Measurements from ENCODE around the gene MAMLD1.

MAMLD1 gene

GRCh38 chrX:150465881-150466775, 103.0 kb downstream of the MAMLD1 start:
- no peaks in the 10 kb centered on the region for H3K27me3 Mint-ChIP-seq
- H3K4me3 Mint-ChIP-seq: no peak overlapping the region
- no peaks in the 10 kb centered on the region for H3K9me3 Mint-ChIP-seq
- DNase-seq (ENCODE audit: low spot score in 2 of 2) (no peak), ATAC-seq (ENCODE audit: low read depth) (peak; percentile 22)
- H3K27ac Mint-ChIP-seq: no peak overlapping the region
- H3K36me3 Mint-ChIP-seq: no peaks in the 10 kb centered on the region
- no peaks in the 10 kb centered on the region for H3K4me1 Mint-ChIP-seq

- Mint-ChIP-seq H3K4me1 (peaks cover 2% of the 10 kb centered on the region), H3K4me3 (no peak overlapping the region), H3K9me3 (no peaks in the 10 kb centered on the region), H3K27me3 (no peaks in the 10 kb centered on the region), H3K27ac (no peak overlapping the region), H3K36me3 (no peaks in the 10 kb centered on the region)
- ATAC-seq (ENCODE audit: low read depth): no peak
- no peak for DNase-seq (ENCODE audit: low spot score in 2 of 2)
These were observed 109.2 kb downstream of the MAMLD1 start for GRCh38 chrX:150472306-150472705.

- Mint-ChIP-seq H3K27me3 (no peaks in the 10 kb centered on the region), H3K4me1 (peaks cover 12% of the 10 kb centered on the region), H3K36me3 (no peaks in the 10 kb centered on the region), H3K27ac (no peak overlapping the region), H3K4me3 (no peak overlapping the region), H3K9me3 (no peaks in the 10 kb centered on the region)
- no peak for DNase-seq (ENCODE audit: low spot score in 2 of 2)
- no peak for ATAC-seq (ENCODE audit: low read depth)
These were observed 110.3 kb downstream of the MAMLD1 start for GRCh38 chrX:150473371-150473770.

GRCh38 chrX:150475461-150475860, 112.3 kb downstream of the MAMLD1 start:
- Mint-ChIP-seq H3K36me3 (no peaks in the 10 kb centered on the region), H3K9me3 (no peaks in the 10 kb centered on the region), H3K27ac (no peak overlapping the region), H3K27me3 (no peaks in the 10 kb centered on the region), H3K4me1 (peaks cover 12% of the 10 kb centered on the region), H3K4me3 (no peak overlapping the region)
- no peak for ATAC-seq (ENCODE audit: low read depth)
- DNase-seq (ENCODE audit: low spot score in 2 of 2): no peak

- DNase-seq (ENCODE audit: low spot score in 2 of 2) (no peak), ATAC-seq (ENCODE audit: low read depth) (no peak)
- Mint-ChIP-seq H3K27ac (no peak overlapping the region), H3K4me1 (peaks cover 12% of the 10 kb centered on the region), H3K4me3 (no peak overlapping the region), H3K36me3 (no peaks in the 10 kb centered on the region), H3K27me3 (no peaks in the 10 kb centered on the region), H3K9me3 (no peaks in the 10 kb centered on the region)
These were observed 113.1 kb downstream of the MAMLD1 start for GRCh38 chrX:150476164-150476699.

- Mint-ChIP-seq H3K27ac (no peak overlapping the region), H3K4me1 (peaks cover 12% of the 10 kb centered on the region), H3K4me3 (peak overlapping the region; percentile 56)
These were observed 114.3 kb downstream of the MAMLD1 start for GRCh38 chrX:150477371-150477770.

GRCh38 chrX:150478496-150479492, 115.7 kb downstream of the MAMLD1 start:
- DNase-seq (ENCODE audit: low spot score in 2 of 2): no peak
- no peaks in the 10 kb centered on the region for H3K36me3 Mint-ChIP-seq
- H3K27ac Mint-ChIP-seq: peak overlapping the region; percentile 47
- peaks cover 12% of the 10 kb centered on the region for H3K4me1 Mint-ChIP-seq
- no peaks in the 10 kb centered on the region for H3K27me3 Mint-ChIP-seq
- no peaks in the 10 kb centered on the region for H3K9me3 Mint-ChIP-seq
- peak overlapping the region; percentile 68 for H3K4me3 Mint-ChIP-seq
- ATAC-seq (ENCODE audit: low read depth): peak; percentile 56

More at GRCh38 chrX:150477371-150477770, 114.3 kb downstream of the MAMLD1 start:
- H3K27me3 Mint-ChIP-seq: no peaks in the 10 kb centered on the region
- DNase-seq (ENCODE audit: low spot score in 2 of 2) (no peak), ATAC-seq (ENCODE audit: low read depth) (no peak)
- H3K36me3 Mint-ChIP-seq: no peaks in the 10 kb centered on the region
- no peaks in the 10 kb centered on the region for H3K9me3 Mint-ChIP-seq

- H3K4me1 Mint-ChIP-seq: peaks cover 6% of the 10 kb centered on the region
- no peak overlapping the region for H3K27ac Mint-ChIP-seq
- H3K4me3 Mint-ChIP-seq: no peak overlapping the region
- ATAC-seq (ENCODE audit: low read depth) (no peak), DNase-seq (ENCODE audit: low spot score in 2 of 2) (no peak)
- H3K27me3 Mint-ChIP-seq: no peaks in the 10 kb centered on the region
- H3K9me3 Mint-ChIP-seq: no peaks in the 10 kb centered on the region
- no peaks in the 10 kb centered on the region for H3K36me3 Mint-ChIP-seq
These were observed 119.6 kb downstream of the MAMLD1 start for GRCh38 chrX:150482537-150483206.

- Mint-ChIP-seq H3K9me3 (no peaks in the 10 kb centered on the region), H3K27ac (no peak overlapping the region), H3K4me1 (no peaks in the 10 kb centered on the region), H3K4me3 (no peak overlapping the region), H3K36me3 (no peaks in the 10 kb centered on the region), H3K27me3 (no peaks in the 10 kb centered on the region)
- ATAC-seq (ENCODE audit: low read depth) (no peak), DNase-seq (ENCODE audit: low spot score in 2 of 2) (no peak)
These were observed 120.4 kb downstream of the MAMLD1 start for GRCh38 chrX:150483356-150483985.

GRCh38 chrX:150486011-150486410, 122.9 kb downstream of the MAMLD1 start:
- no peaks in the 10 kb centered on the region for H3K27me3 Mint-ChIP-seq
- no peaks in the 10 kb centered on the region for H3K36me3 Mint-ChIP-seq
- ATAC-seq (ENCODE audit: low read depth): peak; percentile 52
- no peak overlapping the region for H3K27ac Mint-ChIP-seq
- no peaks in the 10 kb centered on the region for H3K9me3 Mint-ChIP-seq
- H3K4me3 Mint-ChIP-seq: no peak overlapping the region
- peak in 1 of 2 donors; percentile 7 for DNase-seq (ENCODE audit: low spot score in 2 of 2)
- H3K4me1 Mint-ChIP-seq: no peaks in the 10 kb centered on the region

GRCh38 chrX:150487369-150488094, 124.4 kb downstream of the MAMLD1 start:
- Mint-ChIP-seq H3K27me3 (no peaks in the 10 kb centered on the region), H3K27ac (no peak overlapping the region), H3K9me3 (no peaks in the 10 kb centered on the region), H3K4me1 (no peaks in the 10 kb centered on the region), H3K36me3 (no peaks in the 10 kb centered on the region), H3K4me3 (no peak overlapping the region)
- DNase-seq (ENCODE audit: low spot score in 2 of 2): no peak
- no peak for ATAC-seq (ENCODE audit: low read depth)

GRCh38 chrX:150489359-150490015, 126.4 kb downstream of the MAMLD1 start:
- no peaks in the 10 kb centered on the region for H3K9me3 Mint-ChIP-seq
- H3K27me3 Mint-ChIP-seq: no peaks in the 10 kb centered on the region
- no peak overlapping the region for H3K27ac Mint-ChIP-seq
- no peak overlapping the region for H3K4me3 Mint-ChIP-seq
- H3K4me1 Mint-ChIP-seq: no peaks in the 10 kb centered on the region
- DNase-seq (ENCODE audit: low spot score in 2 of 2) (no peak), ATAC-seq (ENCODE audit: low read depth) (no peak)
- no peaks in the 10 kb centered on the region for H3K36me3 Mint-ChIP-seq
